OCI-LY3 (cell line): ENCODE data around the gene KRTAP25-1.

Experiments
- EZH2phosphoT487 ChIP-seq: fragments of 200-600 bp; shearing (Covaris generic); IDR thresholded peaks from 2 replicates; pipeline ENCODE4 v1.6.1; 2018; ENCODE audit warnings: antibody characterized with exemption, mixed run types, low read depth
- TF ChIP-seq, protein P1 (sequence below): fragments of 200-600, 300-600 bp; sonication (generic); IDR thresholded peaks from 2 replicates; pipeline ENCODE4 v1.5.1; 2014; ENCODE audit warnings: antibody characterized with exemption, low read length, low read depth

DNA sequence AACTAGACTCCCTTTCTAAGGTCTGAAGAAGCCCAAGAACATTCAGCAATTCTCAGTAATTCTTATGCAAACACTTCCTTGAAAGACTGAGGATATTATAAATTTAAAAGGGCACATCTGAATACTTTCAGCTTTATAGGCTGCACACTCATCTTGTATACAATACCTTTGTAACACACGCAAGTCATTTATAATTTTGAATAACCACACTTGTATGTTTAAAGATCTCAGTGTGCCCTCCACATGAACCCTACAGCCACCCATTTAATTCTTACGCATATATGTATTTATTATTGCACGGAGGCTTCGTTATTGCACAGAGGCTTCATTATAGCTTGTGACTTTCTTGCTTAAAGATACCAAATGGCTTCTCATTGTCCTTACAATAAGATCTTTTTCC lies 49.4 kb upstream of the KRTAP25-1 start:
- TF ChIP-seq, protein P1, sequence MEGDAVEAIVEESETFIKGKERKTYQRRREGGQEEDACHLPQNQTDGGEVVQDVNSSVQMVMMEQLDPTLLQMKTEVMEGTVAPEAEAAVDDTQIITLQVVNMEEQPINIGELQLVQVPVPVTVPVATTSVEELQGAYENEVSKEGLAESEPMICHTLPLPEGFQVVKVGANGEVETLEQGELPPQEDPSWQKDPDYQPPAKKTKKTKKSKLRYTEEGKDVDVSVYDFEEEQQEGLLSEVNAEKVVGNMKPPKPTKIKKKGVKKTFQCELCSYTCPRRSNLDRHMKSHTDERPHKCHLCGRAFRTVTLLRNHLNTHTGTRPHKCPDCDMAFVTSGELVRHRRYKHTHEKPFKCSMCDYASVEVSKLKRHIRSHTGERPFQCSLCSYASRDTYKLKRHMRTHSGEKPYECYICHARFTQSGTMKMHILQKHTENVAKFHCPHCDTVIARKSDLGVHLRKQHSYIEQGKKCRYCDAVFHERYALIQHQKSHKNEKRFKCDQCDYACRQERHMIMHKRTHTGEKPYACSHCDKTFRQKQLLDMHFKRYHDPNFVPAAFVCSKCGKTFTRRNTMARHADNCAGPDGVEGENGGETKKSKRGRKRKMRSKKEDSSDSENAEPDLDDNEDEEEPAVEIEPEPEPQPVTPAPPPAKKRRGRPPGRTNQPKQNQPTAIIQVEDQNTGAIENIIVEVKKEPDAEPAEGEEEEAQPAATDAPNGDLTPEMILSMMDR, result no peak
- no peak for TF ChIP-seq EZH2phosphoT487
